HG02884 (cell line): ENCODE results near the gene PHF23.

Source experiments
- ATAC-seq: cut with Tn5 transposase; IDR thresholded peaks from one replicate; pipeline ENCODE4 v1.9.1; 2021; ENCODE audit warnings: mild to moderate bottlenecking, moderate library complexity; ENCODE audit not compliant: unreplicated experiment

The PHF23 gene

DNA sequence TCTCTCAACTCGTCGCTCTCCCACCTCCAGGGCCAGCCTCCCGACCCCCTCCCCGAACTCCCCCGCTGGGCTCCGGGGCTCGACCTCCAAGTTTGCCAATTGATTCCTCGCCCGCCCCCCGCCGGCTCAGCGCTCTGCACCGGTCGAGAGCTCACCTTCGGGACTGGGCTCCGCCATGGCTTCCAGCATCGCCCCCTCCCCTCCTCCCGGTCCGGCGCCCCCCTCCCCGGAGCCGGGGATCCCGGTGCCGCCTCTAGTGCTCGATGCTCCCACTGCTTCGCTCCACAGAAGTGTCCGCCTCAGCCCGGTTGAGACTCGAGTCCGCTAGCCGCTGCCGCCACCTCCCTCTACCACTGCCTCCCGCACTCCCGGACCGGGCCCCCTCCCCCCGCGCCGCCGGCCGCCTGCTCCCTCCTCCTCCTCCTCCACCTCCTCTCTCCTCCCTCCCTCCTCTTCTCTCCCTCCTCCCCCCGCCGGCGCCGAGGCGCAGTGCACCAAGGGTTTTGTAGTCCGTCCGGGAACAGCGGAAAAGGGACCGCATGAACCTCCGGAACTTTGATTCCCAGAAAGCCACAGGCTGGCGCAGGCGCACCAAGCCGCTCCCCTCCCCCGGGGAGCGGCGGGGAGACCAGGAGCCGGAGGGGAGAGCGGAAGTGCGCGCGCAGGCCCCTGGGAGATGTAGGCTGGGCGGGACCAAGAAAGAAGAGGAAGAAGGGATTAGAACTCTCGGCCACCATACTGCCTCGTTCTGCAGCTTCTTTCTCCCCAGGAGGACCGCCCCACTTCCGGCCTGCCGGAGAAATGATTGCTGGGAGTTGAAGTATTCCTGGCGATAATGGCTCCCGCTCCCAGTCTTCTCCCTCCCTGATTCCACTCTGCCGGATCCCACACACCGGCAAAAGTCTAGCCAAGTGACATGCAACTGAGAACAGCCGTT, at the start of gene PHF23:
PHF23 (minus strand) TSS at position 367 of the 937 bp plus-strand sequence; CDS start at position 189, 178 bp downstream.
- ATAC-seq = peak; percentile 47

GRCh38 chr17:7285679-7286078, 46.4 kb upstream of the PHF23 start:
- ATAC-seq = no peak

GRCh38 chr17:7284911-7285310, 45.7 kb upstream of the PHF23 start:
- ATAC-seq = no peak

DNA sequence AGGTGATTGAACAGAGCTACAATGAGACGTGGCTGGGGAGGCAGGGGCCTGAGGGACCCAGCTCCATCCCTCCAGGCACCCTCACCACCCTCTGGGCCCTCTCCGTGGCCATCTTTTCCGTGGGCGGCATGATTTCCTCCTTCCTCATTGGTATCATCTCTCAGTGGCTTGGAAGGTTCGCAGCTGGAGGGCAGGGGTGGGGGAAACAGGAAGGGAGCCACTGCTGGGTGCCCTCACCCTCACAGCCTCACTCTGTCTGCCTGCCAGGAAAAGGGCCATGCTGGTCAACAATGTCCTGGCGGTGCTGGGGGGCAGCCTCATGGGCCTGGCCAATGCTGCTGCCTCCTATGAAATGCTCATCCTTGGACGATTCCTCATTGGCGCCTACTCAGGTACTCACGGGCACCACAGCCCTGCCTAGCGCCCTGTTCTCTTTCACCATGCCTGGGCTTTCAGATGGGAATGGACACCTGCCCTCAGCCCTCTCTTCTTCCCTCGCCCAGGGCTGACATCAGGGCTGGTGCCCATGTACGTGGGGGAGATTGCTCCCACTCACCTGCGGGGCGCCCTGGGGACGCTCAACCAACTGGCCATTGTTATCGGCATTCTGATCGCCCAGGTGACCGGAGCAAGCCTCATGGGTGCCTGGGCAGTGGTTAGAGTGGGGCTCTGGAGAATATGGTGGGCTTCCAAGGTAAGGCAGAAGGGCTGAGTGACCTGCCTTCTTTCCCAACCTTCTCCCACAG, 44.4 kb upstream of the PHF23 start:
- no peak for ATAC-seq

- ATAC-seq = no peak
These were observed 43.6 kb upstream of the PHF23 start for GRCh38 chr17:7282752-7283321.

- ATAC-seq = no peak
These were observed 42.9 kb upstream of the PHF23 start for GRCh38 chr17:7281953-7282751.

DNA sequence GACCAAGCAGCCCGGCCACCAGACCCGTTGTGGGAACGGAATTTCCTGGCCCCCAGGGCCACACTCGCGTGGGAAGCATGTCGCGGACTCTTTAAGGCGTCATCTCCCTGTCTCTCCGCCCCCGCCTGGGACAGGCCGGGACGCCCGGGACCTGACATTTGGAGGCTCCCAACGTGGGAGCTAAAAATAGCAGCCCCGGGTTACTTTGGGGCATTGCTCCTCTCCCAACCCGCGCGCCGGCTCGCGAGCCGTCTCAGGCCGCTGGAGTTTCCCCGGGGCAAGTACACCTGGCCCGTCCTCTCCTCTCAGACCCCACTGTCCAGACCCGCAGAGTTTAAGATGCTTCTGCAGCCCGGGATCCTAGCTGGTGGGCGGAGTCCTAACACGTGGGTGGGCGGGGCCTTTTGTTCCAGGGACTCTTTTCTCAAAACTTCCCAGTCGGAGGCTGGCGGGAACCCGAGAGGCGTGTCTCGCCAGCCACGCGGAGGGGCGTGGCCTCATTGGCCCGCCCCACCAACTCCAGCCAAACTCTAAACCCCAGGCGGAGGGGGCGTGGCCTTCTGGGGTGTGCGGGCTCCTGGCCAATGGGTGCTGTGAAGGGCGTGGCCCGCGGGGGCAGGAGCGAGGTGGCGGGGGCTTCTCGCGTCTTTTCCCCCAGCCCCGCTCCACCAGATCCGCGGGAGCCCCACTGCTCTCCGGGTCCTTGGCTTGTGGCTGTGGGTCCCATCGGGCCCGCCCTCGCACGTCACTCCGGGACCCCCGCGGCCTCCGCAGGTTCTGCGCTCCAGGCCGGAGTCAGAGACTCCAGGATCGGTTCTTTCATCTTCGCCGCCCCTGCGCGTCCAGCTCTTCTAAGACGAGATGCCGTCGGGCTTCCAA, 42.1 kb upstream of the PHF23 start, which contains the start of gene SLC2A4:
SLC2A4 (plus strand) TSS at position 645 of the 879 bp plus-strand sequence; CDS start at position 862, 217 bp downstream.
- peak; percentile 54 for ATAC-seq

DNA sequence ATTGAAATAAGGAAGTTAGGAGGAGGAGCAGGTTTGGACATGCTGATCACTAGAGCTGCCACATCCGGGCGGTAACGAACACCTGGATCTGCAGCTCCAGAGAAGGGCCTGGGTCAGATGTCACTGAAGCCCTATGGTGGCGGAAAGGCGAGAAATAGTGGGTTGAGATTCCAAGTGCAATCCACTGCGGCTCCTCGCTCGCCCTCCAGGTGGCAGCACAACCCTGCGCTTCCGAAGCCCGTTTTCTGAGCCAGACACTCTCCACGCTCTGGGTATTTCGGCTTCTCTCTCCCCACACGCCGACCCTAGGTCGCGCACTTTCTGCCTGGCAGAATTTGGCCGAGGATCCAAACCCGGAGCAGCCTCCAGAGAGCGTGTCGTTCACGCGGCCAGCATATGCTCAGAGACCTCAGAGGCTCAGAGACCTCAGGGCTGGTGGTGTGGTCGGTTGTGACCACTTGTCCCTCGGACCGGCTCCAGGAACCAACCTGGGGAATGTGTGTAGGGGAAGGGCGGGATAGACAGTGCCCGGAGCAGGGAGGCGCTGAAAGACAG, 41.3 kb upstream of the PHF23 start:
- no peak for ATAC-seq

DNA sequence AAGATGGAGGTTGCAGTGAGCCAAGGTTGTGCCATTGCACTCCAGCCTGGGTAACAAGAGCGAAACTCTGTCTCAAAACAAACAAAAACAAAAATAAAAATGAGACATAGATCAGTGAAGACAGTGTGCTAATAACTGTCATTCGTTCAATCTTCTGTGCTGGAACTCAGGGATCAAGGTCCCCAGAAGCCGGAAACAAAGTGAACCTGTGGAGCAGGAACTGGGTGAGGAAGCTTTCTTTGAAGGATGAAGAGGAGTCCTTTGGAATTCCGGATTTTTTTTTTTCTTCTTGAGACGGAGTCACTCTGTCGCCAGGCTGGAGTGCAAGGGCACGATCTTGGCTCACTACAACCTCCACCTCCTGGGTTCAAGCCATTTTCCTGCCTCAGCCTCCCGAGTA, 40.2 kb upstream of the PHF23 start:
- no peak for ATAC-seq

- ATAC-seq = no peak
These were observed 27.5 kb upstream of the PHF23 start for GRCh38 chr17:7266784-7267183.

DNA sequence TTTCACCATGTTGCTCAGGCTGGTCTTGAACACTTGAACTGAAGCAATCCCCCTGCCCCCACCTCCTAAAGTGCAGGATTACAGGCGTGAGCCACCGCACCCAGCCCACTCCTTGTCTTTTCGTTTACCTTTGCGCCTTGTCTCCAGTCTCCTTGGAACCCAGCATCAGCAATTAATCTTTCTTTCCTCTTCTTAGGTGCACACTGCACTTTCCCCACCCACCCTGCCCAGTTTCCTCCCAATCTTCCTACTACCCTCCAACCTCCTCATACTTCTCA, 24.5 kb upstream of the PHF23 start:
- no peak for ATAC-seq

- no peak for ATAC-seq
These were observed 23.9 kb upstream of the PHF23 start for GRCh38 chr17:7262935-7263800.

DNA sequence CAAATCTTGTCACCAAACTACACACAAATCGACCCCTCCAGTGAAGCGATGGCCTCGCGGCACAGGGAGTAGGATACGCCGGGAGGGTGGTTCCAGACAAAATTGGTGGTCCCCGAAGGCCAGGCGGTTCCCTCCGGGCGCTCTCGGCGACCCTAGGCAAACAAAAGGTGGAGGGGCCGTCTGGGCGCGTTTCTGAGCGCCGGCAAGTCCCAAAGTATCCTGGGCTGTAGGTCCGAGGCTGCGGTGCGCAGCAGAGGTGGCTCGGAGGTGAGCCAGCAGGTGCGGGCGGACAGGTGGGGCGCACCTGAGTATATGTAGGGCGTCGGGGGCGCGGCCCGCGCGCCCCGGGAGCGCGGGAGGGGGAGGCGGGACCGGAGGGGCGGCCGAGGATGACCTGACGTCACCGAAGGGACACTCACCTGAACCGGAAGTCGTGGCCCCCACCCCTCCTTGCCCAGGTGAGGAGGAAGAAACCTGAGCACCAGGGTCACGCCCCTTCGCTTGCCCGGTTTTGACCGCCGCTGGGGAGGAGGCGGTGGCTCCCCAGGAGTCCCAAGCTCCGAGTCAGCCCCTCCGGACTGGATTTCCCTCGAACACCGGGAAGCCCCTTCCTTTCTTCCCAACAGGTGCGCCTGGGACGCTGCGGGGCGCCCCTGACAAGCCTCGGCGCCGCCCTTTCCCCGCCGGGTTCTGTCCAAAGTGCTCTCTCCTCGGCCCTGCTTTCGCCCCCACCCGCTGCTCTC, 23.1 kb upstream of the PHF23 start, which contains the start of gene CLDN7:
CLDN7 (minus strand) TSS at position 287 of the 743 bp plus-strand sequence. CDS start 435 bp downstream, outside the sequence.
- ATAC-seq = no peak

GRCh38 chr17:7261379-7262191, 22.3 kb upstream of the PHF23 start:
- no peak for ATAC-seq

GRCh38 chr17:7260651-7261378, 21.6 kb upstream of the PHF23 start:
- no peak for ATAC-seq

- no peak for ATAC-seq
These were observed 20.9 kb upstream of the PHF23 start for GRCh38 chr17:7260151-7260550.
